Suprapubic skin (tissue), 3 donors: Measurements from ENCODE around the gene ARHGAP25.

Experiments
- CTCF ChIP-seq, 2 donors: fragments of 200-600 bp in 1 of 2; fragments of 450-650 bp in 1 of 2; sonication (generic) in 1 of 2; IDR thresholded peaks; one replicate each; pipeline ENCODE4 v1.5.1; 2016 to 2019; ENCODE audit warnings: antibody characterized with exemption in 2 of 2, mild to moderate bottlenecking in 1 of 2, moderate library complexity in 1 of 2
- POLR2A ChIP-seq, 2 donors: fragments of 450-650 bp; IDR thresholded peaks; one replicate each; pipeline ENCODE4 v1.6.1; 2017; ENCODE audit warnings: antibody characterized with exemption in 2 of 2, mild to moderate bottlenecking in 2 of 2, moderate library complexity in 2 of 2

GRCh38 chr2:68834737-68835376 lies 100.2 kb downstream of the ARHGAP25 start:
- no peak for TF ChIP-seq CTCF (IDR thresholded peaks at IDR 0.05)
- TF ChIP-seq POLR2A (IDR thresholded peaks at IDR 0.05): no peak
